ENCODE results near the gene GNB2.

GNB2 gene

GRCh38 chr7:100682228-100682741 is 8.7 kb downstream of the GNB2 start:
- no peak for DNase-seq

GRCh38 chr7:100682991-100683658 is 9.6 kb downstream of the GNB2 start:
- DNase-seq, result no peak

- no peak for DNase-seq
Observed at GRCh38 chr7:100683659-100684533, 10.4 kb downstream of the GNB2 start.

GRCh38 chr7:100684534-100685042 is 11.0 kb downstream of the GNB2 start:
- no peak for DNase-seq

GRCh38 chr7:100685049-100685605 is 11.6 kb downstream of the GNB2 start:
- DNase-seq, result no peak

- DNase-seq, result no peak
Observed at GRCh38 chr7:100685631-100686145, 12.1 kb downstream of the GNB2 start.

GRCh38 chr7:100686201-100686821 is 12.8 kb downstream of the GNB2 start:
- no peak for DNase-seq

- DNase-seq, result no peak
Observed at GRCh38 chr7:100686822-100687211, 13.3 kb downstream of the GNB2 start.

GRCh38 chr7:100687261-100687660 is 13.7 kb downstream of the GNB2 start:
- DNase-seq, result no peak

- DNase-seq, result no peak
Observed at GRCh38 chr7:100687751-100688300, 14.3 kb downstream of the GNB2 start.

- no peak for DNase-seq
Observed at GRCh38 chr7:100688326-100688860, 14.9 kb downstream of the GNB2 start.

GRCh38 chr7:100689230-100690135 is 15.9 kb downstream of the GNB2 start:
- no peak for DNase-seq

- DNase-seq, result no peak
Observed at GRCh38 chr7:100691676-100692577, 18.4 kb downstream of the GNB2 start.

- DNase-seq, result no peak
Observed at GRCh38 chr7:100692578-100692961, 19.0 kb downstream of the GNB2 start.

GRCh38 chr7:100693312-100694097 is 20.0 kb downstream of the GNB2 start:
- no peak for DNase-seq

- DNase-seq, result no peak
Observed at GRCh38 chr7:100694098-100694745, 20.7 kb downstream of the GNB2 start, which contains the start of gene GIGYF1. TSS of gene GIGYF1 (minus strand) at chr7:100694250. CDS start at chr7:100688238, 6,012 bp downstream.

- no peak for DNase-seq
Observed at GRCh38 chr7:100696123-100696521, 22.6 kb downstream of the GNB2 start.

- no peak for DNase-seq
Observed at GRCh38 chr7:100699018-100699417, 25.5 kb downstream of the GNB2 start.
